ENCODE results near the gene TEX51.

The TEX51 gene

GRCh38 chr2:126879348-126880298, 19.1 kb upstream of the TEX51 start:
- DNase-seq (ENCODE audit: low spot score): no peak

GRCh38 chr2:126880324-126880723, 18.4 kb upstream of the TEX51 start:
- no peak for DNase-seq (ENCODE audit: low spot score)

GRCh38 chr2:126880817-126881216, 17.9 kb upstream of the TEX51 start:
- DNase-seq (ENCODE audit: low spot score): no peak

- DNase-seq (ENCODE audit: low spot score): no peak
Observed at GRCh38 chr2:126881591-126881990, 17.1 kb upstream of the TEX51 start.

- DNase-seq (ENCODE audit: low spot score): no peak
Observed at GRCh38 chr2:126882181-126882580, 16.5 kb upstream of the TEX51 start.

- no peak for DNase-seq (ENCODE audit: low spot score)
Observed at GRCh38 chr2:126882736-126883665, 15.7 kb upstream of the TEX51 start.

- DNase-seq (ENCODE audit: low spot score): no peak
Observed at GRCh38 chr2:126883666-126884040, 15.0 kb upstream of the TEX51 start.

- DNase-seq (ENCODE audit: low spot score): no peak
Observed at GRCh38 chr2:126884861-126885750, 13.6 kb upstream of the TEX51 start.

GRCh38 chr2:126885751-126886210, 12.9 kb upstream of the TEX51 start:
- DNase-seq (ENCODE audit: low spot score): no peak

GRCh38 chr2:126886211-126886915, 12.3 kb upstream of the TEX51 start:
- DNase-seq (ENCODE audit: low spot score): no peak

- DNase-seq (ENCODE audit: low spot score): no peak
Observed at GRCh38 chr2:126886916-126887280, 11.8 kb upstream of the TEX51 start.

GRCh38 chr2:126887506-126887905, 11.2 kb upstream of the TEX51 start:
- DNase-seq (ENCODE audit: low spot score): no peak

GRCh38 chr2:126888046-126888445, 10.6 kb upstream of the TEX51 start:
- no peak for DNase-seq (ENCODE audit: low spot score)

- DNase-seq (ENCODE audit: low spot score): no peak
Observed at GRCh38 chr2:126889071-126889470, 9.6 kb upstream of the TEX51 start.

GRCh38 chr2:126889496-126890135, 9.1 kb upstream of the TEX51 start:
- DNase-seq (ENCODE audit: low spot score): no peak

GRCh38 chr2:126890136-126890510, 8.6 kb upstream of the TEX51 start:
- DNase-seq (ENCODE audit: low spot score): no peak

- DNase-seq (ENCODE audit: low spot score): no peak
Observed at GRCh38 chr2:126890551-126891450, 7.9 kb upstream of the TEX51 start.

GRCh38 chr2:126891681-126892500, 6.8 kb upstream of the TEX51 start:
- no peak for DNase-seq (ENCODE audit: low spot score)

- DNase-seq (ENCODE audit: low spot score): no peak
Observed at GRCh38 chr2:126893153-126893552, 5.5 kb upstream of the TEX51 start.

All from CD4-positive, alpha-beta T cell treated with Interleukin-6 at 100 ng/mL for 8 hours (primary cell).